Mammary epithelial cell (primary cell): ENCODE data around the gene CASR.

ENCODE experiments used
- CTCF ChIP-seq, 2 donors: IDR thresholded peaks in 1 of 2; conservative IDR thresholded peaks in 1 of 2; 2 replicates each; pipeline ENCODE4 v1.5.1; 2011 to 2012; ENCODE audit warnings: inconsistent platforms in 2 of 2, low read length in 2 of 2, mild to moderate bottlenecking in 2 of 2, control low read depth in 1 of 2, low read depth in 1 of 2; ENCODE audit not compliant: insufficient read depth in 1 of 2; ENCODE audit errors: extremely low read depth in 1 of 2
- EZH2 ChIP-seq: IDR thresholded peaks from 2 replicates; pipeline ENCODE4 v1.6.1; 2012; ENCODE audit warnings: low read length, inconsistent platforms, borderline replicate concordance

DNA sequence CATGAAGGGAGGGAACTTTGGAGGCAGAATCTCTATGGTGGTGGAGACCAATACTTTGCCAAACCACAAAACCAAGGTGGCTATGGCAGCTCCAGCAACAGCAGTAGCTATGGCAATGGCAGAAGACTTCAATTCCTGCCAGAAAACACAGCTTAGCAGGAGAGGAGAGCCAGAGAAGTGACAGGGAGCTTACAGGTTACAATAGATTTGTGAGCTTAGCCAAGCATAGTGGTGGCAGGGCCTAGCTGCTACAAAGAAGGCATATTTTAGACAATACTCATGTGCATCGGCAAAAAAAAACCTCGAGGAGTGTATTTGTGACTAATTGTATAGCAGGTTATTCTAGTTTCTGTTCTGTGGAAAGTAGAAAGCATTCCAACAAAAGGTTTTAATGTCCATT is 135.2 kb downstream of the CASR start:
- TF ChIP-seq CTCF (conservative IDR thresholded peaks at IDR 0.05 in 1 of 2, IDR thresholded peaks at IDR 0.05 in 1 of 2; ENCODE audit: extremely low read depth in 1 of 2, insufficient read depth in 1 of 2, low read depth in 1 of 2, low read length in 2 of 2) (no peak), EZH2 (no peak)
